WERI-Rb-1 (cell line): ENCODE data around the gene KRT6B.

ENCODE experiments used
- DNase-seq: peaks from one replicate; pipeline ENCODE4 v3.0.0-alpha.2; 2020
- H3K27ac ChIP-seq: fragments of 250-450 bp; sonication (Bioruptor Pico); 2 replicates; pipeline ENCODE4 v1.5.1; 2020; ENCODE audit warnings: mild to moderate bottlenecking, moderate library complexity
- H3K27me3 ChIP-seq: fragments of 250-450 bp; sonication (Bioruptor Pico); 2 replicates; pipeline ENCODE4 v1.5.1; 2021; ENCODE audit warnings: mild to moderate bottlenecking, low read depth, moderate library complexity; ENCODE audit not compliant: insufficient read depth, severe bottlenecking
- H3K36me3 ChIP-seq: fragments of 250-450 bp; sonication (Bioruptor Pico); 2 replicates; pipeline ENCODE4 v1.5.1; 2020; ENCODE audit warnings: mild to moderate bottlenecking, moderate library complexity
- H3K4me3 ChIP-seq: 2 replicates; pipeline ENCODE4 v1.5.1; 2011; ENCODE audit warnings: low read depth, mild to moderate bottlenecking, control low read depth, low read length
- H3K9me3 ChIP-seq: fragments of 250-450 bp; sonication (Bioruptor Pico); 2 replicates; pipeline ENCODE4 v1.5.1; 2021; ENCODE audit warnings: mild to moderate bottlenecking, moderate library complexity; ENCODE audit not compliant: severe bottlenecking
- CTCF ChIP-seq: IDR thresholded peaks from 2 replicates; pipeline ENCODE4 v1.5.1; 2011; ENCODE audit warnings: low read depth, mild to moderate bottlenecking, control low read depth, inconsistent platforms, low read length

Gene KRT6B

GRCh38 chr12:52436000-52436827, 15.7 kb downstream of the KRT6B start:
- Histone ChIP-seq H3K4me3 (no peak overlapping the region), H3K36me3 (no peaks in the 10 kb centered on the region), H3K27me3 (peaks cover 96% of the 10 kb centered on the region), H3K27ac (no peak overlapping the region), H3K9me3 (no peaks in the 10 kb centered on the region)
- TF ChIP-seq CTCF, result no peak
- no peak for DNase-seq

DNA sequence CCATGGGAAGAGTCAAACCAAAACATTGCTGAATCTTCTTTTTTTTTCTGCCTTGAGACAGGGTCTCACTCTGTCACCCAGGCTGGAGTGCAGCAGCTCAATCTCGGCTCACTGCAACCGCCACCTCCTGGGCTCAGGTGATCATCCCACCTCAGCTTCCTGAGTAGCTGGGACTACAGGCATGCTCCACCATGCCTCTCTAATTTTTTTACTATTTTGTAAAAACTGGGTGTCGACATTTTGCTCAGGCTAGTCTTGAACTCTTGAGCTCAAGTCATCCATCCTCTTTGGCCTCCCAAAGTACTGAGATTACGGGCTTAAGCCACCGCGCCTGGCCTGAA, 16.3 kb downstream of the KRT6B start:
- no peak for DNase-seq
- no peak for TF ChIP-seq CTCF
- H3K27me3 ChIP-seq, result peaks cover 95% of the 10 kb centered on the region
- no peaks in the 10 kb centered on the region for H3K36me3 ChIP-seq
- H3K27ac ChIP-seq, result no peak overlapping the region
- no peaks in the 10 kb centered on the region for H3K9me3 ChIP-seq
- H3K4me3 ChIP-seq, result no peak overlapping the region

- Histone ChIP-seq H3K9me3 (no peaks in the 10 kb centered on the region), H3K36me3 (no peaks in the 10 kb centered on the region), H3K27ac (no peak overlapping the region), H3K4me3 (no peak overlapping the region), H3K27me3 (peaks cover 95% of the 10 kb centered on the region)
- no peak for TF ChIP-seq CTCF
- no peak for DNase-seq
Measured at GRCh38 chr12:52434760-52435530, 17.0 kb downstream of the KRT6B start.

GRCh38 chr12:52434081-52434733, 17.7 kb downstream of the KRT6B start, which contains the start of gene KRT75:
TSS of gene KRT75 (minus strand) at chr12:52434371. CDS start at chr12:52434304, 67 bp downstream.
- no peak for DNase-seq
- Histone ChIP-seq H3K9me3 (no peaks in the 10 kb centered on the region), H3K27ac (no peak within 1 kb of the TSS), H3K4me3 (no peak within 1 kb of the TSS), H3K36me3 (no peaks in the 10 kb centered on the region), H3K27me3 (peaks cover 95% of the 10 kb centered on the region)
- TF ChIP-seq CTCF, result no peak

- H3K27ac ChIP-seq, result no peak overlapping the region
- H3K36me3 ChIP-seq, result no peaks in the 10 kb centered on the region
- no peaks in the 10 kb centered on the region for H3K9me3 ChIP-seq
- peaks cover 95% of the 10 kb centered on the region for H3K27me3 ChIP-seq
- H3K4me3 ChIP-seq, result no peak overlapping the region
- no peak for DNase-seq
- no peak for TF ChIP-seq CTCF
Measured at GRCh38 chr12:52433501-52434080, 18.4 kb downstream of the KRT6B start.
